PC-9 (cell line): ENCODE measurements around the gene TRAPPC10. TPM values are rescaled to one million over a fixed set of nuclear protein-coding genes. Genes with fewer than 3 reads are reported as not detected.
A peak's percentile ranks its signal among the peaks of the same experiment; 100 is the strongest.

Source experiments
- BruUV-seq: library from RNA; stranded (reverse); fragments of 400-500 nt; replicated peaks from 2 replicates; lab custom pipeline; 2021; lab: Mats Ljungman, UMichigan
- CTCF ChIA-PET: fragments of 300-600 bp; sonication (Branson Sonifier 250); formaldehyde crosslinking; loops from one replicate; lab custom pipeline; 2022; ENCODE audit warnings: antibody characterized with exemption; lab: Charles Lee
- POLR2A ChIA-PET: fragments of 300-600 bp; sonication (Branson Sonifier 250); formaldehyde crosslinking; loops from one replicate; lab custom pipeline; 2022; ENCODE audit warnings: antibody characterized with exemption; ENCODE audit not compliant: unreplicated experiment; lab: Charles Lee
- DNase-seq, 2 experiments: peaks; one replicate each; pipeline versions ENCODE4 v3.0.0 to v3.0.0-alpha.2; 2015 to 2022; ENCODE audit warnings: mixed read lengths in 1 of 2
- H2AFZ ChIP-seq: fragments of 200-600 bp; sonication (generic); 2 replicates; pipeline ENCODE4 v1.8.1; 2017; ENCODE audit warnings: antibody characterized with exemption
- H3F3A ChIP-seq: fragments of 200-600 bp; sonication (generic); 2 replicates; pipeline ENCODE4 v1.8.1; 2017; ENCODE audit warnings: antibody characterized with exemption, mild to moderate bottlenecking, low read depth; ENCODE audit not compliant: insufficient read depth
- H3K27ac ChIP-seq: fragments of 200-600 bp; sonication (generic); 2 replicates; pipeline ENCODE4 v1.6.1; 2016; ENCODE audit warnings: mixed run types
- H3K27me3 ChIP-seq: fragments of 200-600 bp; sonication (generic); 2 replicates; pipeline ENCODE4 v1.6.1; 2016; ENCODE audit warnings: low read depth, mixed run types; ENCODE audit not compliant: insufficient read depth
- H3K36me3 ChIP-seq: fragments of 200-600 bp; sonication (generic); 2 replicates; pipeline ENCODE4 v1.6.1; 2016; ENCODE audit warnings: low read depth, mixed run types
- H3K4me1 ChIP-seq: fragments of 200-600 bp; sonication (generic); replicated peaks from 2 replicates; pipeline ENCODE4 v1.6.1; 2016; ENCODE audit warnings: mixed run types; ENCODE audit not compliant: insufficient read depth
- H3K4me2 ChIP-seq: fragments of 200-600 bp; sonication (generic); 2 replicates; pipeline ENCODE4 v1.6.1; 2017; ENCODE audit warnings: mixed run types
- H3K4me3 ChIP-seq: fragments of 200-600 bp; sonication (generic); 2 replicates; pipeline ENCODE4 v1.6.1; 2016; ENCODE audit warnings: mixed run types
- H3K79me2 ChIP-seq: fragments of 200-600 bp; sonication (generic); 2 replicates; pipeline ENCODE4 v1.6.1; 2017; ENCODE audit warnings: low read depth, mixed run types
- H3K9me2 ChIP-seq: fragments of 200-600 bp; sonication (generic); 2 replicates; pipeline ENCODE4 v1.8.1; 2017; ENCODE audit warnings: mild to moderate bottlenecking; ENCODE audit not compliant: insufficient read depth
- H3K9me3 ChIP-seq: fragments of 200-600 bp; sonication (generic); 2 replicates; pipeline ENCODE4 v1.8.1; 2016; ENCODE audit warnings: low read depth; ENCODE audit not compliant: insufficient read depth
- H4K20me1 ChIP-seq: fragments of 200-600 bp; sonication (generic); 2 replicates; pipeline ENCODE4 v1.8.1; 2017; ENCODE audit not compliant: insufficient read depth
- EZH2 ChIP-seq: fragments of 200-600 bp; sonication (generic); IDR thresholded peaks from 2 replicates; pipeline ENCODE4 v1.8.0; 2017; ENCODE audit warnings: antibody characterized with exemption, low read depth
- intact Hi-C: fragments of 100-400 bp; cut with micrococcal nuclease; formaldehyde crosslinking; loops from one replicate; pipeline ENCODE4 v1.10.0; 2022; ENCODE audit not compliant: unreplicated experiment
- total RNA-seq: library from RNA; stranded (reverse); gene quantifications from 2 replicates; pipeline ENCODE4 v1.2.3, GENCODE V29; 2021
- TF ChIP-seq, protein P1 (sequence below): fragments of 200-600 bp; sonication (generic); conservative IDR thresholded peaks from 2 replicates; pipeline ENCODE4 v1.6.1; 2017; ENCODE audit warnings: mixed run types, antibody characterized with exemption, mild to moderate bottlenecking, moderate library complexity

Gene TRAPPC10
- total RNA-seq, 1 experiment from 2014 or later: 27.2 TPM

DNA sequence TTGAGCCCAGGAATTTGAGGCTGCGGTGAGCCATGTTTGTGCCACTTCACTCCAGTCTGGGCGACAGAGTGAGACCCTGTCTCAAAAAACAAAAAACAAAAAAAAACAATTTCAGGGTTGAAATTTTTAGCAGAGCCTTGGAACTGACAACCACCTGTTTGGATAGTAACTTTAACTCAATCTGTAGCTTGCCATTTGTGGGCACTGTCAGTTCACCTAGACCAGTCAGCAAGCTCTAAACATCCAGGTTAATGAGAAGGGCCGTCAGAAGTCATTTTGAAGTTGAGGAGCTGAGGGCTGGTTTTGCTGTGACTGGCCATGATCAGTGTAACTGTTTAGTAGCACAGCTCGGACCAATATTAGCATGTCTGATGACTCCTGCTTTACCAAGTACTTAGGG, 8.4 kb downstream of the TRAPPC10 start:
- no peak for DNase-seq
- BruUV-seq: no TSS peak
- H2AFZ ChIP-seq: no peak overlapping the region
- H3F3A ChIP-seq: no peaks in the 10 kb centered on the region
- ChIA-PET POLR2A (no interaction called here), CTCF (no interaction called here)
- H3K27ac ChIP-seq: no peak overlapping the region
- no peaks in the 10 kb centered on the region for H3K9me3 ChIP-seq
- no peaks in the 10 kb centered on the region for H3K36me3 ChIP-seq
- TF ChIP-seq, protein P1, sequence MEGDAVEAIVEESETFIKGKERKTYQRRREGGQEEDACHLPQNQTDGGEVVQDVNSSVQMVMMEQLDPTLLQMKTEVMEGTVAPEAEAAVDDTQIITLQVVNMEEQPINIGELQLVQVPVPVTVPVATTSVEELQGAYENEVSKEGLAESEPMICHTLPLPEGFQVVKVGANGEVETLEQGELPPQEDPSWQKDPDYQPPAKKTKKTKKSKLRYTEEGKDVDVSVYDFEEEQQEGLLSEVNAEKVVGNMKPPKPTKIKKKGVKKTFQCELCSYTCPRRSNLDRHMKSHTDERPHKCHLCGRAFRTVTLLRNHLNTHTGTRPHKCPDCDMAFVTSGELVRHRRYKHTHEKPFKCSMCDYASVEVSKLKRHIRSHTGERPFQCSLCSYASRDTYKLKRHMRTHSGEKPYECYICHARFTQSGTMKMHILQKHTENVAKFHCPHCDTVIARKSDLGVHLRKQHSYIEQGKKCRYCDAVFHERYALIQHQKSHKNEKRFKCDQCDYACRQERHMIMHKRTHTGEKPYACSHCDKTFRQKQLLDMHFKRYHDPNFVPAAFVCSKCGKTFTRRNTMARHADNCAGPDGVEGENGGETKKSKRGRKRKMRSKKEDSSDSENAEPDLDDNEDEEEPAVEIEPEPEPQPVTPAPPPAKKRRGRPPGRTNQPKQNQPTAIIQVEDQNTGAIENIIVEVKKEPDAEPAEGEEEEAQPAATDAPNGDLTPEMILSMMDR: no peak
- TF ChIP-seq EZH2: no peak
- no peak overlapping the region for H3K4me3 ChIP-seq
- intact Hi-C loops: no loop called here
- peaks cover 40% of the 10 kb centered on the region for H4K20me1 ChIP-seq
- H3K4me2 ChIP-seq: no peak overlapping the region
- H3K79me2 ChIP-seq: peaks cover 92% of the 10 kb centered on the region
- no peaks in the 10 kb centered on the region for H3K4me1 ChIP-seq
- no peaks in the 10 kb centered on the region for H3K9me2 ChIP-seq
- no peaks in the 10 kb centered on the region for H3K27me3 ChIP-seq

DNA sequence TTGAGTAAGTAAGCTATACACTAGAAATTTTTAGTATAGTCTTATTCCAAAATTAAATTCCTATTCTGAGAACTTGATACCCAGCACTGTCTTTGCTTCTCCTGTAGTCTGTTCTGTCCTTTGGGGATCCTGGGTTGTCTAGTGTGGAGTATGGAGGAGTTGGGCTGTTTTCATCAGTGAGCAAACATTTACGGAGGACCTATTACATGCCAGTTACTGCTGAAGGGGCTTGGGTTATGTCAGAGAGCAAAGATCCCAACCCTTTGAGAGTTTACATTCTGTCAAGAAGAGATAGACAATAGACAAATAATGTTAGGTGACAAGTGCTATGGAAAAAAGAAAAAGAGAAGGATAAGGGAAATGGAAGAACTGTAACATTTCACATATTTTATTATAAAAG, 9.0 kb downstream of the TRAPPC10 start:
- intact Hi-C loops: no loop called here
- H3K4me3 ChIP-seq: no peak overlapping the region
- peaks cover 35% of the 10 kb centered on the region for H4K20me1 ChIP-seq
- H3K4me2 ChIP-seq: no peak overlapping the region
- no TSS peak for BruUV-seq
- no peaks in the 10 kb centered on the region for H3K4me1 ChIP-seq
- H3K9me2 ChIP-seq: no peaks in the 10 kb centered on the region
- H3F3A ChIP-seq: no peaks in the 10 kb centered on the region
- no peaks in the 10 kb centered on the region for H3K27me3 ChIP-seq
- TF ChIP-seq EZH2: no peak
- TF ChIP-seq, protein P1: no peak
- peaks cover 92% of the 10 kb centered on the region for H3K79me2 ChIP-seq
- ChIA-PET CTCF (no interaction called here), POLR2A (no interaction called here)
- no peaks in the 10 kb centered on the region for H3K9me3 ChIP-seq
- H3K36me3 ChIP-seq: no peaks in the 10 kb centered on the region
- no peak overlapping the region for H2AFZ ChIP-seq
- H3K27ac ChIP-seq: 0 out of 2 replicates have a peak overlapping the region, but pooled peaks have one; percentile 16
- DNase-seq: no peak

DNA sequence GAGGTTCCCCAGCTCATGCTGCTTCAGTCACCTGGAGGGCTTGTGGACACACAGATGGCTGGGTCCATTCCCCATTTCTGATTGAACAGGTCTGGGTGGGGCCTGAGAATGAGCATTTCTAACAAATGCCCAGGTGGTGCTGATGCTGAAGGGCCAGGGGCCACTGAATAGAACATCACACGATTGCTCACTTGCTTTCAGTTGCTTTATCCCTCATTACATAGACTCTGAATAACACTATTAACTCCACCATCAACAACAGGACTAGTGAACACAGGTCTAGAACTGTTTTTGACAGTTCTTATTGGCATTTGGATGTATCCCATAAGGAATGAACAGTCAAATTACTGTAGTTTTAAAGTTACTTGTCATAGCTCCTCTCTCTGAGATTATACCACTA, 12.1 kb downstream of the TRAPPC10 start:
- intact Hi-C loops: no loop called here
- Histone ChIP-seq H4K20me1 (peaks cover 28% of the 10 kb centered on the region), H3K4me2 (no peak overlapping the region), H3K27ac (no peak overlapping the region), H3K4me3 (no peak overlapping the region), H3K4me1 (no peaks in the 10 kb centered on the region), H3F3A (no peaks in the 10 kb centered on the region), H3K9me2 (no peaks in the 10 kb centered on the region), H3K36me3 (no peaks in the 10 kb centered on the region), H3K27me3 (no peaks in the 10 kb centered on the region), H3K79me2 (peaks cover 91% of the 10 kb centered on the region), H3K9me3 (no peaks in the 10 kb centered on the region), H2AFZ (no peak overlapping the region)
- ChIA-PET POLR2A (no interaction called here), CTCF (no interaction called here)
- no TSS peak for BruUV-seq
- TF ChIP-seq EZH2: no peak
- TF ChIP-seq, protein P1: no peak
- DNase-seq: no peak
